GM21390 (cell line): Measurements from ENCODE around the gene EFNA3.

Experiments
- ATAC-seq: cut with Tn5 transposase; IDR thresholded peaks from one replicate; pipeline ENCODE4 v1.9.1; 2021; ENCODE audit not compliant: unreplicated experiment

The EFNA3 gene, protein sequence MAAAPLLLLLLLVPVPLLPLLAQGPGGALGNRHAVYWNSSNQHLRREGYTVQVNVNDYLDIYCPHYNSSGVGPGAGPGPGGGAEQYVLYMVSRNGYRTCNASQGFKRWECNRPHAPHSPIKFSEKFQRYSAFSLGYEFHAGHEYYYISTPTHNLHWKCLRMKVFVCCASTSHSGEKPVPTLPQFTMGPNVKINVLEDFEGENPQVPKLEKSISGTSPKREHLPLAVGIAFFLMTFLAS

DNA sequence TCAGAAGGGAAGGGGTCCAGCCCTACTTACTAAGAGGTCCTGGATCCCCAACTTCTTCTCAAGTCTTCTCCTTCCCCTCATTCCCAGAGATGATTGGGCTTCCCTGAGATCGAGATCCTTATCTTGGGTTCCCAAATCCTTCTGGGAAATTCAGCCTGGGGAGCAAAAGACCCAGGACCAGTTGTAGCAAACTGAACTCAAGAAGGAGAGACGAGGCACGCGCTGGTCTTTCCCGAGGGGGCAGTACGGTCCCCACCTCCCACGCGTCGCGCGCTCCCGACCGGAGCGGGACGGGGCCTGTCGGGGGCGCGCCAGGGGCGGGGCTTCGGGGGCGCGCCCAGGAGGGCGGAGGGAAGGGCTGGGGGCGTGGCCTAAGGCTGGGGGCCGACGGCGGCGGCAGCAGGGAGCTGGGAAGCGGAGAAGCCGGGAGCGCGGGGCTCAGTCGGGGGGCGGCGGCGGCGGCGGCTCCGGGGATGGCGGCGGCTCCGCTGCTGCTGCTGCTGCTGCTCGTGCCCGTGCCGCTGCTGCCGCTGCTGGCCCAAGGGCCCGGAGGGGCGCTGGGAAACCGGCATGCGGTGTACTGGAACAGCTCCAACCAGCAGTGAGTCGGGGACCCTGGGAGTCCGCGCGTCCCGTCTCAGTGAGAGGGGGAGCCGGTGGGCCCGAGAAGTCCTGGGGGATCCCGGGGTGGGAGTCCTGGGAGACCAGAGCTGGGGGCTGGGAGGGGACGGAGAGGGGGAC is at the start of gene EFNA3:
Gene EFNA3 (plus strand): TSS at position 369 of the 741 bp plus-strand sequence. CDS start 105 bp downstream, at position 474.
- ATAC-seq = no peak

DNA sequence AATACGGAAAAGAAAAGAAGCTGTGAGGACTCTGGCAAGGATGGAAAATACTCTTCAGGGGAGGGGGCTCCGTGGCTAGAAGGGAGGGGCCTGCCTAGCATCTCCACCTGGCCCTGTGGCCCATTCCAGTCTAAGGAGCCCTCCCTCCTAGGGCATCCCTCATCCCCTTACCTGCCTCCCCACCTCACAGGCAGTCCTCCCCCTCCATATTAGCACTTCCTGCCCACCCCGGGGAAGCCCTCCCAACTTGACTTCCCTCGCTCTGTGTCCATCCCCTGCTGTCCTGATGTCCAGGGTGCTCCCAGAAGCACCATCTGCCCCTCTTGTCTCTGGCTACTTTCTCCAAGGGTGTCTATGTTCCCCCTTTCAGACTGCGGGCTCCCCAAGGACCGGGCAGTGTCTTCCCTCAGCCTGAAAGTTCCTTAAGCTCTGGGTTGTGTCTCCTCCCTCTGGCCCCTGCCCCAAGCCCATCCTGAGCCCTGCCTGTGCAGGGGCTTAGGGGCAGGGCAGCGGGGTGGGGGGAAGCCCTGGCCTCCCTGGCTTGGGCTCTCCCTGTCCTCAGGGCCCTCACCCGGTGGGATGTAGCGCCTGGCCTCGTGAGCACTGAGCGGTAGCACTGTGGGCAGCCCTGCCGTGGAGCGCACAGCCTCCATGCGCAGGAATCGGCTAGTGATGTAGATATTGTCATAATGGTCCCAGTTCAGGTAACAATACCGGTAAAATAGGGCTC is 49.0 kb upstream of the EFNA3 start:
- no peak for ATAC-seq

DNA sequence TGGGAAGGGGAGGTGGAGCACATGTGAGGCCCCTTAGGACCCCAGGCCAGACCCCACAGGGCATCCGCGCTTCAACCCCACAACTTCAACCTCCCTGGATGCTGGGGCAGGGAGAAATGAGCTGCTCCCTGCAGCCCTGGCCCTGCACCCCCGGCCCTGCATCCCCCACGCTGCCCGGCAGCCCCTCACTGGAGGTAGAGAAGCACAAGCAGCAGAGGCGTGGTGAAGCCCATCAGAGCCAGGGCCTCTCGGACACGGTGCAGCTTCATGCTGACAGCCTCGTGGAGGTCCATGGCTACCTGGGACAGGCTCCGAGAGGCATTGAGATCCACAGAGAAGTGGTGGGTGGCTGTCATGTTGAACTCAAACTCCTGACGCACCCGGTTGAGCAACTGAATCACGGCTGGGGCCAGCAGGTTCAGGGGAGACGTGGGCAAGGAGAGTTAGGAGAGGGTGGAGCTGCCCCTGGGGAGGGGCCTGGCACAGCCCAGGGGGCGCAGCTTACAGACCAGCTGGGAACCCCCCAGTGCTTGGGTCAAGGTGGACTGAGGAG is 48.3 kb upstream of the EFNA3 start:
- no peak for ATAC-seq

DNA sequence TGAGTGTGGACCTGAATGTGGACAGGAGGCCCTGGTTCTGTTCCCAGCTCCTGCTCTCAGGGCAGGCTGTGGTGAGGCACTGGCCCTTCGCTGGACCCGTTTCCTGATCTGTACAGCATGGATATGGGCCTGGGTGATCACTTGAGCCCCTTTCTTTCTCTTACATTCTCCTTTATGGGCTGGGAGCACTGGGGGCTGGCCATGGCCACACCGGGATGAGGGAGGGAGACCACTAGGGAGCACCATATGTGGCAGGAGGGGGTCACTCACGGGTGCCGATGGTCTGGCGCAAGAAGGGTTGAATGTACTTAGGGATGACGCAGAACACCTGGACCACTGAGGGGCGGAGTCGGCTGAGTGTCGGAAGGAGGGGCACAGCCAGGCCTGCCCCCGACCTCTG is 47.7 kb upstream of the EFNA3 start:
- ATAC-seq = no peak

DNA sequence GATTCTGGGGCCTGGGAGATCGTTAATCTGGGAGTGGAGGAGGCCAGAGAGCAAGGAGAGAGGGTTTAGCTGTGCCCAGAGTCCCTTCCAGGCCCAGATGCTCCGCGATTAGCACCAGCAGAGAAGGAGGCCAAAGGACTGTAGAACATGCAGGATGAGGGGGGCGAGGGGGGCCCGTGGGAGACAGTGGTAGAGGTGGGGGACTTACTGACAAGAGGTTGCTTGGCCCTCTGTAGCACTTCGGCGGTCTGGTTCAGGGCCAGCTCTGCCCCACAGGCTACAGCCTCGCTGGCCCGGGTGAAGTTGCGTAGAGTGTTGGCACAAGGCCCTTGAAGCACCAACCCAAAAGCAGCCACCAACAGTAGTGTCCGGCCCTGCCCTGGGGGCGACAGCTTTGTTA is 45.8 kb upstream of the EFNA3 start:
- no peak for ATAC-seq

DNA sequence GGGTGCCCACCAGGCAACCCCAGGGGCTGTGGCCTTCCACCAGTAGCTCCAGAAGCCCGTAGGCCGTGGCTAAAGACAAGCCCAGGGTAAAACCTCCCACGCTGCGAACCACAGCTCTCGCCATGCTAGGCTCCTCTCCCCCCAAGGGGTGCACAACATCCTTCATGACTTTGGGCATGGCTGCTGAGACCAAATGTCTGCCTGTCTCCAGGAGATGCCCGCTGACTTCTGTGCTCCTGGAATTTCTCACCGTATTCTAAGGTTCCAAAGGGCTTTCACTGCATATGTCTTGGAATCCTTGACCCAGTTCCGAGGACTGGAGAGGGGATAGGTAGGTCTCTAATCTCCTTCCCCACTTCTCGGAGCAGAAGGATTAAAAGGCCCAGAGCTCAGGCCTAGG is 45.1 kb upstream of the EFNA3 start, which contains the start of the genes DCST1 and DCST2:
Gene DCST1 (plus strand): TSS at position 301 of the 400 bp plus-strand sequence. CDS start 213 bp downstream, outside the sequence.
Gene DCST2 (minus strand): TSS at position 258 of the 400 bp plus-strand sequence. CDS start 80 bp downstream, at position 178.
- ATAC-seq = no peak

DNA sequence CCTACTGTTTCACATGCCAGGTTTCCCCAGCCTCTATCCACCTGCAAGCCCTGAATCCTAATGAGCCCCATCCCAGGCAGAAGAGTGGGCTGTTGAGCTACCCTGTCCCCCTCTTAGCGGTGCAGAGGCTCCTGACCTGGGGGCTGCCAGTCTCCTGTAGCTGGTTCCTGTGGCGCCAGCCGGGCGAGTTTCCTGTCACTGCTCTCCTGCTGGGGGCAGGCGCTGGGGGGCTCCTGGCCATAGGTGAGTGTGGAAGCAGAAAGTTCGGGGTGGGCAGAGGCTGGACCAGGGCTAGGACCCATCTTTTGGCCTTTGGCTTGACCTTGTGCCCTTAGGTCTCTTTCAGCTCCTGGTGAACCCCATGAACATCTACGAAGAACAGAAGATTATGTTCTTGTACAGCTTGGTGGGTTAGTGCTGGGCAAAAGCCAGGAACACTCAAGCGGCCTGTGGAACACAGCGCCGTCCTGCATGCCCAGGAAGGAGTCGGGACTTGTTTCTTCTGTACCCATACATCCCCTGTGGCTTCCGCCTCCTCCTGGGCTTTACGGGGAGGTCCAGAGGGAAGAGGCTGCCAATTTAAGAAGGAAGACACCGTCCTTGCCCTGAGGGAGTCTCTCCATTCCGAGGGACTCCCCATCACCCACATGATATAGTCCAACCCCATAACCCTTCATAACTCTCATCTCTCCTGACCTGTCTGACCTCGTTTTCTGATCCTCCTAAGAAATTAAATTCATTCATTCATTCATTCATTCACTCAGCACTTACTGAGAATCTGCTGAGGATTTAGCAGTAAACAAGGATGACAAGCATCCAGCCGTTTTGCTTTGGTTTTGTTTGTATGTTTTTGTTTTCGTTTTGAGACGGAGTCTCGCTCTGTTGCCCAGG is 44.1 kb upstream of the EFNA3 start:
- ATAC-seq = no peak

DNA sequence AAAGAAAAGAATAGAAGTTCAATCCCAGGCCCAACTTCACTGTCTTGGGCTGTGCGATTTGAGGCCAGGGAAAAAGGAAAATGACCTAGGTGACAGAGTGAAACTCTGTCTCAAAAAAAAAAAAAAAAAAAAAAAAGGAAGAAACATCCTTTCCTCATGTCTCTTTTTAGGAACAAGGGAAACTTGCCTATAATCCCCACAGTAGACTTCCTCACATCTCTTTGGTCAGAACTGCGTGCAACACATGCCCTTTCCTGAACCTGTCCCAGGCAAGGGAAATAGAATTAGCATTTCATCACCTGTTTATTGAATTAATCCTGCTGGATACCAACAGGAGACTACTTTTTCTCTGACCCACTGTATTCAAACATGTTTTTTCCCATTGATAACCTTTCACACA is 42.7 kb upstream of the EFNA3 start:
- no peak for ATAC-seq

DNA sequence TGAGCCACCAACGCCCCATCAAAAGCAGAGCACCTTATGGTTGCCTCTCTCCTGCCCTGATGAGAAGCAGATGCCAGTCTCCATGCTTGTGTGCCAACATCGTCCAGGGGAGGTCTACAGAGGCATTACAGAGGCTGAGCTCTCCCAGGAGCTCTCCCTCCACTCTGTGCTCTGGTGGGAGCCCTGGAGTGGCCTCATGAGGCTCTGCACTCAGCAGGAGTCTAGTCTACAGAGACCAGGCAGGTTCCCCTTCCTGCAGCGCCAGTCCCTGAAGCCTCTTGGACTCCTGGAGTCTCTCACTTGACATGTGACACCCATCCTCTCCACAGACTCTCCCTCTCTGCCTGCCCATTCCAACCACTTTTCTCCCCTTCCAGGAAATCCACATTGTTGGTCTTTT is 41.6 kb upstream of the EFNA3 start:
- no peak for ATAC-seq

DNA sequence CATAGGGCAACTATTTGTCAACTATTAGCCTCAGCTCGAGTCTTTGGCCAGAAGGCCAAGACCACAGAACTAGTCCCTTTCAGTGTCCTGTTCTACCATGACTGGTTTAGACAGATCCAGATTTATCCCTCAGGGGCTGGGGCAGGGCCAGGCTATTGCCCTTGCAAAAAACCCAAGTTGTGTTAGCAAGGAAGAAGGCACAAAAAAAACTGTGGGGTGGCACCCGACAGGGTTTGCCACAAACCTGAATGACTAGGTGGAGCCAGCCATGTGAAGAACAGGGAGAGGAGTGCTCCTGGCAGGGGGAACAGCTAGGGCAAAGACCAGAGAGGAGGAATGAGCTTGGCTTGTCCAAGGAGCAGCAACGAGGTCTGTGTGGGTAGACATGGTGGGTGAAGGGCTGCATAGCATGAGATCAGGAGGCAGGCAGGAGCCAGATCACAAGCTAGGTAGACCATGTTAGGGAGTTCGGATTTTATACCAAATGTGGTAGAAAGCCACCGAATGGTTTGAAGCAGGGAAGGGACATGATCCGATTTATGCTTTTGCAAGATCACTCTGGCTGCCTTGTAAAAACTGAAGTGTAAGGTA is 40.7 kb upstream of the EFNA3 start:
- ATAC-seq = no peak

DNA sequence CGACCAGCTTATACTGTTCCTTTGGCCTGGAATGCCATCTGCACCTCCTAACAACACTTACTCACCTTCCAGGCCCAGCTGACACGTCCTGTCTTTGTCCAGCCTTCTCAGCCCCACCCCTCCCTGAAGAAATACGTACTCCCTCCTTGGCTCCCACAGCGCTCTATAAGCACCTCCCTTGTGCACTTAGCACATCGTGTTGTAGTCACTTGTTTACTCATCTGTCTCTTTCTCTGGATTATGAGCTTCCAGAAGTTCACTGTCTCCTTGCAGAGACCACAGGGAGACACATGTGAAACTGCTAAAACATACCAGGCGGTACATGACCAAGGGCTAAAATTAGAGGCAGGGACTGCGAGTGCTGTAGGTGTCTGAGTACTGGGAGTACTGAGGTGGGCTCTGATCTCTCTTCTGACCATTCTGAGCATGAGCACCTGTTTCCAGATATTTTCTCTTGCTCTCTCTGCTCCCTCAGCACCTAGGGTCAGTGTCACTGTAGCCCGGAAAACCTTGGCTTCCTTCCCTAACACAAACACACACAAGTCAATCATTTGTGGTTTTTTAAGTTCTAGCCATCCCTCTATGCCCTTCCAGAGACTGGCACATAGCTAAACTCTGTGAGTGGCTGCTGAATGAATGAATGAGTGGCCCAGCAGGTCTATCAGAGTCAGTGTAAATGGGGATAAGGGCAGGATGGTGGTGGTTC is 39.9 kb upstream of the EFNA3 start:
- ATAC-seq = no peak

DNA sequence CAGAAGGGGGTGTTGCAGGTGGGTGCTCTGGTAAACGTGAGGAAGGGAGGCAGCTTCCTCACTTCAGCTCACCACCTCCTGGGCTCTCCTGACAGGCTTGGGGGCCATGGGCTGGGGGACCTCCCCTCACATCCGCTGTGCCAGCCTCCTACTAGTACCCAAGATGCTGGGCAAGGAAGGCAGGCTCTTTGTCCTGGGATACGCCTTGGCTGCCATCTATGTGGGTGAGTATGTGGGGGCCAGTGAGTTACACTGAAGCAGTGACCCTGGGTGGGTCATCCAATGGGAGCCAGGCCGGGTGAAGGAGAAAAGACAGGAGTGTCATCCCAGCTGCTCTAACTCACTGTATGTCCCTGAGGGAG is 39.3 kb upstream of the EFNA3 start:
- no peak for ATAC-seq

DNA sequence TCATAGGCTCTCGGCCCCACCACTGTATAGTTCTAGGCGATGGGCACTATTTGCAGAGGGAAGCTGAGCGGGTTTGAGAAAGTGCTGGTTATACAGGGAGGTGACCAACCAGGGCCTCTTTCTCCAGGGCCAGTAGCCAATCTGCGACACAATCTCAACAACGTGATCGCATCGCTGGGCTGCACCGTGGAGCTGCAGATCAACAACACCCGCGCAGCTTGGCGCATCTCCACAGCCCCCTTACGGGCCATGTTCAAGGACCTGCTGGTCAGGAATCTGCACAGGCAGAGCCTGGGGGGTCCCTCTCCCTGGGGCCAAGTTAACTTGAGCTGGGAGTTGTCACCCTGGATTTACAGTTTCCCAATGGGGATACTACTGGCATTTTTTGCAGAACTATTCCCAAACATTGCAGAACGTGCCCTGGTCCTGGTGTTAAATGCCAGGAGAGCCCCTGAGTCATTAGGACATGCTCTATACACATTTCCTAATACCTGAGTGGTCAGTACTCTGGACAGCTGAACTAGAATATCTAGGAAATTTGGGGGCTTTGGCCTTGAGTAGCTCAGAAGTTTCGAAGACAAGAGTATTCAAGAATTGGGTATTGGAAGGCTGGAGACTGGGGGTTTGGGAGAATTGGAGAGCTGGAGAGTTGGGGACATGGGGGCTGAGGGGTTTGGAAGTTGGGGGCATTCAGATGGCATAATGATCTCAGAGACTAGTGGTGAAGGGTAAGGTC is 38.1 kb upstream of the EFNA3 start:
- ATAC-seq = no peak

DNA sequence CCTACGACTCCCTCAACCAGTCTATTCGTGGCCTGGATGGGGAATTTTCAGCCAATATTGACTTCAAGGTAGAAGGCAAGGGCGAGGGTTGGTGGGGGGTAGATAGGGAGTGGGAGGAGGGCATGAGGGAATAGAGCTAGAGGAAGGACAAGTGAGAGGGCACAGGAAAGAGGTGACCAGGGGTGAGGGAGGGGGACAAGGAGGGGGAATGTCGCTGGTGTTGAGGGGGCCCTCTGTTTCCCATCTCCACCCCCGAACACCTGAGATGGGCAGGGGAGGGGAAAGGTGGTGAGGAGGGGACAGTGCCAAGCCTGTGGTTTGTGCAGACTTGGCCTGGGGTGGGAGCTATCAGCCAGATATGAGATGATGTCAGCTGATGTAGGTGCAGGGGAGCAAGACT is 35.8 kb upstream of the EFNA3 start:
- ATAC-seq = no peak

DNA sequence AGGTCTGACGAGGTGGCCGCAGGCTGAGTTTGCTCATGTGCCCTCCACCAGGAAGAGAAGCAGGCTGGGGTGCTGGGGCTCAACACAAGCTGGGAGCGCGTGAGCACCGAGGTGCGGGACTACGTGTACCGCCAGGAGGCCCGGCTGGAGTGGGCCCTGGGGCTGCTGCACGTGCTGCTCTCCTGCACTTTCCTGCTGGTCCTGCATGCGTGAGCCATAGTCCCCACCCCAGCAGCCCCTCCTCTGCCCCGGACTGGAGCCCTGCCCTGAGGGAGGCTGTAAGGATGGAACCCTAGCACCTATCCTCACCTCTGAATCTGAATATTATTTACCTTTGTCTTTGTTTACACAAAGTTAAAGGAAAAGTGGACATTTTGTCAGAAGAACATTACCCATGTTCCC is 35.3 kb upstream of the EFNA3 start:
- no peak for ATAC-seq

DNA sequence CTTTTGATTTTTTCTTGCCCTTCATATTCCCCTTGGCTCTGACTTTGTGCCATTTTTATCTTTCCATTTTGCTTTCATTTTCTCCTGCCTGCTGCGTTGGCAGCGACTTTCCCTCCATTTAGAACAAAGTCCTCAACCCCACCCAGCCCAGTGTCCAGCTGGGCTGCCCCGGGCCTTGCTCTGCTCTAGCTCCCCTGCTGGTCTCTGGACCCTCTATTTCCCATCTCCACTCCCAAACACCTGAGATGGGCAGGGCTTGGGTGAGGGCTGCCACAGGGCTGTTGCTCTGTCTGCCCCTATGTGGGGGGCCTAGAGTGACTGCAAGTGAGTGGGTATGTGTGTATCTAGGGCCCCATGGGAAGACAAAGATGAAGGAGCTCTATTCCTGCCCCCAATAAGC is 34.8 kb upstream of the EFNA3 start:
- no peak for ATAC-seq

DNA sequence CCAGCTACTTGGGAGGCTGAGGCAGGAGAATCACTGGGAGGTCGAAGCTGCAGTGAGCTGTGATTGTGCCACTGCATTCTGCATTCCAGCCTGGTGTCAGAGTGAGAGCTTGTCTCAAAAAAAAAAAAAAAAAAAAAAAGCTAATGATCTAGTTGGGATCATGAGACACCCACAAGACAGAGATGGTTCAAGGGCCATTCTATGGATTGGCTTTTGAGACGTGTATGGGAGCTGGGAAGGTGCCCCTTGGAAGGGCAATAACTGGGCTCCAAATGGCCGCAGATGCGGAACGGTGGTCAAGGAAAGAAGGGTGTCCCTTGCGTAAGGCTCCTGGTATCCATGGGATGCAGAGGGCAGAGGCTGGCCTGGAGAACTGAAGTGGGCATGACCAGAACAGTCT is 34.3 kb upstream of the EFNA3 start:
- no peak for ATAC-seq

DNA sequence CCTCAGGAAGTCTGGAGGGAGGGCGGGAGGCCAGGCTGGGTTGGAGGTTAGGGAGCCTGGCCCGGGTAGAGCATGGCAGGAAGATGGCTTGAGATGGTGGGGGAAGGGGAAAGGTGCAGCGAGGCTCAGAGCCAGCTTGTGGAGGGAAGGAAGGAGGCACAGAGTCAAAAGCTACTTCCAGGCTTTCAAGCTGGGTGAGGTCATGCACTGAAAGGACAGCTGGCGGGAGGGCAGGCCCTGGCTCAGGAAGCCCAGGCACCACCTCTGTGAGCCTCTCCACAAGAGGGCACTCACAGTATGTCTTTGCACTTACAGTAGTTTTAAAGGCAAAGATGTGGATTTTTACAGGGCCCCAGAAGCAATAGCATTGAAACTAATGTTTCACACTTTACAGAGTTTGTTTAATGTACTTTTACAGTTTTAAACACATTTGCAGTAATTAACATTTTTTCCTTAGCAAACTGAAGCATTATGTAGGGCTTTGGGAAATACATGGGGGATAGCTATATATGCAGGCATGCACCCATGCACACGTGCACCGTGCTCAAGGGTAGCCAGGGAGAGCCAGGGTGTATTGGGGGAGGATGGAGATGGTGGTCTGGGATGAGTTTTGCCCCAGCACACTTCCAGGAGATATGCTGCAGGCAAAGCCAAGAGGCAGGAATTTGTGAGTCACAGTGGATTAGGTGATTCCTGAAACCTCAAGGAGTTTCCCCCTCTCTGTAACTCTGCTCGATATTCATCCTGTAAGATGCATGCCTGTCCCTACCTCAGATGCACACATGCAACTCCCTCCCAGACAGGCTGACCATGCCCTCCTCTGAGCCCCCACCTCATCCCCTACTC is 33.6 kb upstream of the EFNA3 start:
- ATAC-seq = no peak
